HEK293 (cell line): ENCODE data around the gene CCAR1.

Experiments used
- CTCF ChIA-PET: fragments of 350-600 bp; formaldehyde crosslinking; extraction: SDS; loops from one replicate; lab custom pipeline; 2021; ENCODE audit warnings: antibody characterized with exemption; lab: Yijun Ruan, JAX
- POLR2A ChIA-PET: fragments of 300-600 bp; formaldehyde crosslinking; extraction: SDS; loops from one replicate; lab custom pipeline; 2020; ENCODE audit warnings: antibody characterized with exemption, inconsistent platforms; lab: Yijun Ruan, JAX
- H3K27ac ChIP-seq: fragments of 200-500 bp; sonication (Bioruptor generic); 2 replicates; pipeline ENCODE4 v1.5.1; 2014; ENCODE audit warnings: low read depth, low read length, control low read depth, inconsistent platforms; ENCODE audit errors: extremely low read depth
- H3K36me3 ChIP-seq, 2 experiments: fragments of 200-500 bp in 1 of 2; sonication (Bioruptor generic) in 1 of 2; 1 replicate in 1 of 2; 2 replicates in 1 of 2; pipeline ENCODE4 v1.5.1; 2014 to 2017; ENCODE audit warnings: inconsistent platforms in 2 of 2, low read length in 2 of 2; ENCODE audit not compliant: control insufficient read depth in 2 of 2, insufficient read depth in 1 of 2
- H3K4me1 ChIP-seq: fragments of 200-500 bp; sonication (Bioruptor generic); 2 replicates; pipeline ENCODE4 v1.5.1; 2014; ENCODE audit warnings: mild to moderate bottlenecking, low read length, inconsistent platforms; ENCODE audit not compliant: control insufficient read depth, insufficient read depth
- H3K4me3 ChIP-seq: 2 replicates; pipeline ENCODE4 v1.5.1; 2011; ENCODE audit warnings: low read depth, mild to moderate bottlenecking, control low read depth, low read length, moderate library complexity
- H3K9me3 ChIP-seq: fragments of 200-500 bp; sonication (Bioruptor generic); 2 replicates; pipeline ENCODE4 v1.5.1; 2014; ENCODE audit warnings: low read depth, low read length, inconsistent platforms; ENCODE audit not compliant: control insufficient read depth, insufficient read depth
- GLI4 ChIP-seq: fragments of 450-650 bp; formaldehyde crosslinking; IDR thresholded peaks from 2 replicates; pipeline ENCODE4 v1.5.1; 2016; ENCODE audit warnings: missing biosample characterization, missing genetic modification characterization
- GLIS2 ChIP-seq: fragments of 450-650 bp; formaldehyde crosslinking; IDR thresholded peaks from 2 replicates; pipeline ENCODE4 v1.5.1; 2016; ENCODE audit warnings: missing biosample characterization, missing genetic modification characterization
- HOXD13 ChIP-seq: sonication (generic); formaldehyde crosslinking; IDR thresholded peaks from 2 replicates; pipeline ENCODE4 v1.8.0; 2022; ENCODE audit warnings: missing genetic modification reagents, borderline replicate concordance
- INSM2 ChIP-seq: fragments of 450-650 bp; formaldehyde crosslinking; IDR thresholded peaks from 2 replicates; pipeline ENCODE4 v1.5.1; 2016; ENCODE audit warnings: missing biosample characterization, missing genetic modification characterization
- KLF9 ChIP-seq: fragments of 450-650 bp; formaldehyde crosslinking; IDR thresholded peaks from 2 replicates; pipeline ENCODE4 v1.5.1; 2016; ENCODE audit warnings: missing biosample characterization, missing genetic modification characterization, low read depth
- SCRT1 ChIP-seq: fragments of 450-650 bp; formaldehyde crosslinking; IDR thresholded peaks from 2 replicates; pipeline ENCODE4 v1.5.1; 2016; ENCODE audit warnings: missing biosample characterization, missing genetic modification characterization, borderline replicate concordance
- SCRT2 ChIP-seq: fragments of 450-650 bp; formaldehyde crosslinking; IDR thresholded peaks from 2 replicates; pipeline ENCODE4 v1.5.1; 2016; ENCODE audit warnings: missing biosample characterization, missing genetic modification characterization
- SP7 ChIP-seq: fragments of 450-650 bp; formaldehyde crosslinking; IDR thresholded peaks from 2 replicates; pipeline ENCODE4 v1.5.1; 2016; ENCODE audit warnings: missing biosample characterization, missing genetic modification characterization
- WT1 ChIP-seq: fragments of 450-650 bp; formaldehyde crosslinking; IDR thresholded peaks from 2 replicates; pipeline ENCODE4 v1.5.1; 2016; ENCODE audit warnings: missing biosample characterization, missing genetic modification characterization
- ZNF211 ChIP-seq: fragments of 450-650 bp; formaldehyde crosslinking; IDR thresholded peaks from 2 replicates; pipeline ENCODE4 v1.5.1; 2016; ENCODE audit warnings: low read depth, missing biosample characterization, missing genetic modification characterization
- ZNF558 ChIP-seq: fragments of 450-650 bp; formaldehyde crosslinking; IDR thresholded peaks from 2 replicates; pipeline ENCODE4 v1.5.1; 2016; ENCODE audit warnings: missing biosample characterization, missing genetic modification characterization
- ZNF610 ChIP-seq: fragments of 450-650 bp; formaldehyde crosslinking; IDR thresholded peaks from 2 replicates; pipeline ENCODE4 v1.5.1; 2016; ENCODE audit warnings: missing biosample characterization, missing genetic modification characterization, borderline replicate concordance
- ZSCAN5A ChIP-seq: fragments of 450-650 bp; formaldehyde crosslinking; IDR thresholded peaks from 2 replicates; pipeline ENCODE4 v1.5.1; 2016; ENCODE audit warnings: missing biosample characterization, missing genetic modification characterization
- TF ChIP-seq, protein P1 (sequence below): fragments of 450-650 bp; formaldehyde crosslinking; conservative IDR thresholded peaks from 2 replicates; pipeline ENCODE4 v1.5.1; 2016; ENCODE audit warnings: low read depth, missing biosample characterization, missing genetic modification characterization
- TF ChIP-seq, protein P2 (sequence below): fragments of 450-650 bp; formaldehyde crosslinking; IDR thresholded peaks from 2 replicates; pipeline ENCODE4 v1.5.1; 2017; ENCODE audit warnings: missing biosample characterization, mild to moderate bottlenecking, missing genetic modification characterization, moderate library complexity

The CCAR1 gene

DNA sequence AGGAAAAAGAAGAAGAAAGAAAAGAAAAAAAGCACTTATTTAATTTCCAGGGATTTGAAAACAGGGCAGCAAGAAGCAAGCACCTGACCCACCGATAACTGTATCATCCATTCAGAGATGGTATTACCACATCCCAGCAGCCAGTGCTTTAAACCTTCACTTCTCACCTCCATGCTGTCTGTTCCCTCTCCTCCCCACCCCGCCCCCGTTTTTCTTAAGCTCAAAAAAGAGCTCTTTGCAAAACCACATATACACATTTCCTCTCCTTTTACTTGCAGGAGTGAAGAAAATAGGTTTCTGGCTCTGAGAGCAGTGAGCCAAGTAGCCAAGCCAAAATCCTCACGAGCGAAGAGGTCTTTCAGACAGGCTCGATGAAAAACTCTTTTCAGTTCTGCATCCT is 108.5 kb downstream of the CCAR1 start:
- ChIA-PET POLR2A (no interaction called here), CTCF (interaction anchor here (0.6 to 0.7 kb wide), 2 partner anchors 68 to 71 kb away, joined by 3 read pairs; no protein-coding TSS in a partner anchor)
- no peaks in the 10 kb centered on the region for H3K9me3 ChIP-seq
- H3K4me1 ChIP-seq, result peaks cover 3% of the 10 kb centered on the region; the same call in 1 of the 2 replicates
- no peaks in the 10 kb centered on the region for H3K36me3 ChIP-seq
- TF ChIP-seq, protein P1, sequence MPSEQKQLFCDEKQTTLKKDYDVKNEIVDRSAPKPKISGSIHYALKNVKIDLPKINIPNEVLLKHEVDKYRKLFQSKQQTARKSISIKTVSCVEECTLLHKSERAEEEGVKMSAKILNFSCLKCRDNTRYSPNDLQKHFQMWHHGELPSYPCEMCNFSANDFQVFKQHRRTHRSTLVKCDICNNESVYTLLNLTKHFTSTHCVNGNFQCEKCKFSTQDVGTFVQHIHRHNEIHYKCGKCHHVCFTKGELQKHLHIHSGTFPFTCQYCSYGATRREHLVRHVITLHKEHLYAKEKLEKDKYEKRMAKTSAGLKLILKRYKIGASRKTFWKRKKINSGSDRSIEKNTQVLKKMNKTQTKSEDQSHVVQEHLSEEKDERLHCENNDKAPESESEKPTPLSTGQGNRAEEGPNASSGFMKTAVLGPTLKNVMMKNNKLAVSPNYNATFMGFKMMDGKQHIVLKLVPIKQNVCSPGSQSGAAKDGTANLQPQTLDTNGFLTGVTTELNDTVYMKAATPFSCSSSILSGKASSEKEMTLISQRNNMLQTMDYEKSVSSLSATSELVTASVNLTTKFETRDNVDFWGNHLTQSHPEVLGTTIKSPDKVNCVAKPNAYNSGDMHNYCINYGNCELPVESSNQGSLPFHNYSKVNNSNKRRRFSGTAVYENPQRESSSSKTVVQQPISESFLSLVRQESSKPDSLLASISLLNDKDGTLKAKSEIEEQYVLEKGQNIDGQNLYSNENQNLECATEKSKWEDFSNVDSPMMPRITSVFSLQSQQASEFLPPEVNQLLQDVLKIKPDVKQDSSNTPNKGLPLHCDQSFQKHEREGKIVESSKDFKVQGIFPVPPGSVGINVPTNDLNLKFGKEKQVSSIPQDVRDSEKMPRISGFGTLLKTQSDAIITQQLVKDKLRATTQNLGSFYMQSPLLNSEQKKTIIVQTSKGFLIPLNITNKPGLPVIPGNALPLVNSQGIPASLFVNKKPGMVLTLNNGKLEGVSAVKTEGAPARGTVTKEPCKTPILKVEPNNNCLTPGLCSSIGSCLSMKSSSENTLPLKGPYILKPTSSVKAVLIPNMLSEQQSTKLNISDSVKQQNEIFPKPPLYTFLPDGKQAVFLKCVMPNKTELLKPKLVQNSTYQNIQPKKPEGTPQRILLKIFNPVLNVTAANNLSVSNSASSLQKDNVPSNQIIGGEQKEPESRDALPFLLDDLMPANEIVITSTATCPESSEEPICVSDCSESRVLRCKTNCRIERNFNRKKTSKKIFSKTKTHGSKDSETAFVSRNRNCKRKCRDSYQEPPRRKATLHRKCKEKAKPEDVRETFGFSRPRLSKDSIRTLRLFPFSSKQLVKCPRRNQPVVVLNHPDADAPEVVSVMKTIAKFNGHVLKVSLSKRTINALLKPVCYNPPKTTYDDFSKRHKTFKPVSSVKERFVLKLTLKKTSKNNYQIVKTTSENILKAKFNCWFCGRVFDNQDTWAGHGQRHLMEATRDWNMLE, result no peak
- TF ChIP-seq WT1 (tag by site-specific recombination) (no peak), KLF9 (tag by site-specific recombination) (no peak), ZNF558 (no peak), ZSCAN5A (tag by site-specific recombination) (no peak)
- H3K27ac ChIP-seq, result no peak overlapping the region
- H3K4me3 ChIP-seq, result no peak overlapping the region

- Histone ChIP-seq H3K4me3 (no peak overlapping the region), H3K9me3 (no peaks in the 10 kb centered on the region), H3K27ac (no peak overlapping the region), H3K4me1 (peaks cover 3% of the 10 kb centered on the region; the same call in 1 of the 2 replicates), H3K36me3 (no peaks in the 10 kb centered on the region)
- CTCF ChIA-PET, result interaction anchor here (0.6 to 0.7 kb wide), 2 partner anchors 68 to 70 kb away, joined by 3 read pairs; no protein-coding TSS in a partner anchor
- TF ChIP-seq GLI4 (tag by site-specific recombination) (no peak), HOXD13 (CRISPR knock-in tag) (no peak), INSM2 (tag by site-specific recombination) (no peak), SCRT2 (tag by site-specific recombination) (peak; percentile 97), ZNF610 (no peak), ZNF211 (tag by site-specific recombination) (no peak), SCRT1 (tag by site-specific recombination) (peak; percentile 87; the same call in 1 of the 2 replicates), SP7 (tag by site-specific recombination) (no peak), GLIS2 (tag by site-specific recombination) (0 out of 2 replicates have a peak, but pooled peaks have one; percentile 16)
- TF ChIP-seq, protein P2, sequence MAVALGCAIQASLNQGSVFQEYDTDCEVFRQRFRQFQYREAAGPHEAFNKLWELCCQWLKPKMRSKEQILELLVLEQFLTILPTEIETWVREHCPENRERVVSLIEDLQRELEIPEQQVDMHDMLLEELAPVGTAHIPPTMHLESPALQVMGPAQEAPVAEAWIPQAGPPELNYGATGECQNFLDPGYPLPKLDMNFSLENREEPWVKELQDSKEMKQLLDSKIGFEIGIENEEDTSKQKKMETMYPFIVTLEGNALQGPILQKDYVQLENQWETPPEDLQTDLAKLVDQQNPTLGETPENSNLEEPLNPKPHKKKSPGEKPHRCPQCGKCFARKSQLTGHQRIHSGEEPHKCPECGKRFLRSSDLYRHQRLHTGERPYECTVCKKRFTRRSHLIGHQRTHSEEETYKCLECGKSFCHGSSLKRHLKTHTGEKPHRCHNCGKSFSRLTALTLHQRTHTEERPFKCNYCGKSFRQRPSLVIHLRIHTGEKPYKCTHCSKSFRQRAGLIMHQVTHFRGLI (tag by site-specific recombination), result no peak
- POLR2A ChIA-PET, result no interaction called here
These were observed 108.9 kb downstream of the CCAR1 start for GRCh38 chr10:68829952-68830351.
